OCI-LY7 (cell line): ENCODE results near the gene CAPS.

Source experiments
- CTCF ChIP-seq: fragments of 200-600 bp; sonication (generic); conservative IDR thresholded peaks from 2 replicates; pipeline ENCODE4 v1.5.1; 2014; ENCODE audit warnings: mild to moderate bottlenecking, antibody characterized with exemption, low read length, moderate library complexity, mixed read lengths
- EZH2phosphoT487 ChIP-seq: fragments of 200-600 bp; sonication (generic); IDR thresholded peaks from 2 replicates; pipeline ENCODE4 v1.6.1; 2018; ENCODE audit warnings: low read depth, borderline replicate concordance, mild to moderate bottlenecking, mixed run types, antibody characterized with exemption, low read length, moderate library complexity, mixed read lengths

GRCh38 chr19:5867201-5868136 is 46.6 kb upstream of the CAPS start:
- TF ChIP-seq CTCF (no peak), EZH2phosphoT487 (no peak)
